Stimulated activated CD4-positive, alpha-beta T cell treated with anti-CD3 and anti-CD28 coated beads, Interleukin-12 subunit alpha, Interleukin-12 subunit beta, amount 100 ng/mL, for 48 hours (primary cell): ENCODE data around the gene SLC37A3.
"Not testable (repeated sequence)": the region's sequence is repeated elsewhere in the genome, so short reads cannot be mapped to it uniquely, and the experiment has no call there.

Source experiments
- DNase-seq, 3 donors: peaks; one replicate each; pipeline ENCODE4 v3.0.0-alpha.2; 2020; ENCODE audit warnings: low read depth in 2 of 3, low spot score in 1 of 3

SLC37A3 gene

DNA sequence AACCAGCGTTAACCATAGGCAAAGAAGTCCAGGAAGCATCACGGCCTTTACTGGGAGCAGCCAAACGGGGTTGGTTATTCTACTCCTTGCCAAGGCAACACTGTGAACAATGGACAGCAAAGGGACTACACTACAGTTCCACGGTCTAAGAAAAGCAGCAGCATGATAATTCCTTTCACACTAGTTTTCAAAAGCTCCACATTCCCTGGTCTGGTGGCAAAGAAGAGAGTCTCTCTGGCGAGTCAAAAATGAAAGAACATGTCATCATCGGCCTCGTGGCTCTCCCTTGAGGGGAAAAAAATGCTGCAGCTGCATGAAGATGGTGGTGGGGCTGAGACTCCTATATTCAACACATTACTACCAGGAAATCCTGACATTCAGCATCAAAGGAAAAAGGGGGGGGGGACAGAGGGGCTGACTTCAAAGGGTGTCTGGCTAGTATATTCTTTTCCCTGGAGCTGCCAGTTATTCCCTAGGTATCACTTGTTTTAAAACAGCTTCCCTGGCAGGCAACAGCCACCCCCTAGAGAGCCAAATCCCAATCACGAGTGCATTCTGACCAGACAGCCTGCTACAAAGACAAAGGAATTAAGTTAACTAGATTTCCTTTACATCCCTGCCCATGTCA, 49.1 kb downstream of the SLC37A3 start:
- no peak for DNase-seq

DNA sequence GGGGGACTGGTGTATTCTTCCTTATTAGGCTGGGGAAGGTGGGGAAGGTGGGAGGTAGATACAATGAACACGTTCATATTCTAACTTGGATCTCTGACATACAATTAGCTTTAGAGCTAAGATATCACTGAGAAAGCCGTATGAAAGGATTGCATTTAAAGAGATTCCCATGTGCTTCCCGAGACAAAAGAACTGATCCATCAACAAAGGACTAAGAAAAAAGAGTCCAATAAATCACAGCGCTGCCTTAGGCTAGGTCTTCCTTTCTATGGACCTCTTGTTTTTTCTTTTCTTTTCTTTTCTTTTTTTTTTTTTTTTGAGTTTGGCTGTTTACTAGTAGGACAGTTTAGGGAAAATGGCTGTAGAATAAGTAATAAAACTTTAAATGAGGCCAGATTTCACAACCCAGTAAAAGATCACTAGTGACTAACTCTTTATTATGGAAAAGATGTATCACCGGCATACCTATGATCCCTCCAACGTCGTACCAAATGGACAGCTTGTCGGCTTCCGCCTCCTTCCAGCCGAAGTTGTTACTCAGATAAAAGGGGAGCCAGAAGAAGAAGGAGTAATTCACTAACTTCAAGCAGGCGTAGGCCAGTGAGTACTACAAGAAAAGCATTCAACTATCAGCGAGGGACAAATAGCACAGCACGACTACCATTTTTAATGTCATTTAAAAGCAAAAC, 50.0 kb downstream of the SLC37A3 start:
- DNase-seq = no peak

DNA sequence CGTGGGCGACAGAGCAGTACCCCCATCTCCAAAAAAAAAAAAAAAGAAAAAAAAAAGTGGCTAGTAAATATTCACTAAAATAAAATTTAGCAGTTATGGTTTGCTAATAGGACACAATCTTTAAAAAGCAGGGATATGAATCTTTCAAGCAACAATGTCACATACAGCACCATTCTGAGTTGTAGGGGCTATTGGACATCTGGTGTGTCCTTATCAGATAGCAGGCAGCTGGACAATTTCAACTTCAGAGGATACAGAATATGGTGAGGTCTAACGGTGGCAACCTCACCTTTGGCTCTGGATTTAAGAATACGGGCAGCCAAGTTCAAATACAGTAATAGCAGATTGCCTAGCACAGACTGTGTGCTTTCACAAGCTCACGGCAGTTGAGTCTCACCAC, 51.1 kb downstream of the SLC37A3 start:
- DNase-seq = no peak

DNA sequence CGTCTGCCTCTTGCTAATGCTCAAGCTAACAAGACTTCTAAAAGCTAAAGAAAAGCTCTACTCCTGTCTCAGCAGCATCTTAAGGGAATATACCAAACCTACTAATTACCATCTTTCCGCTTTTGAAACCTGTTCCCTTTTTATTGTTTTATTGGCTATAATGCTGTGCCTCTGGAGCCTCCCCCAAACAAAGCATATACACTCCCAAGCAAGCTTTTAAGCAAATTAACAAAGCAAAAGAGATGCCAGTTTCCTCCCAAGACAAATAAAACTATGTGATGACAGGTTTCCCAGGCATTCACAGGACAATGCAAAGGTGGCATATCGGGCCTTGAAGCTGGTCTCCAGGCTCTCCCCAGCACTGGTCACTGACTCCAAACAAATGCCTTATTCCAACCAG, 52.9 kb downstream of the SLC37A3 start:
- no peak for DNase-seq

DNA sequence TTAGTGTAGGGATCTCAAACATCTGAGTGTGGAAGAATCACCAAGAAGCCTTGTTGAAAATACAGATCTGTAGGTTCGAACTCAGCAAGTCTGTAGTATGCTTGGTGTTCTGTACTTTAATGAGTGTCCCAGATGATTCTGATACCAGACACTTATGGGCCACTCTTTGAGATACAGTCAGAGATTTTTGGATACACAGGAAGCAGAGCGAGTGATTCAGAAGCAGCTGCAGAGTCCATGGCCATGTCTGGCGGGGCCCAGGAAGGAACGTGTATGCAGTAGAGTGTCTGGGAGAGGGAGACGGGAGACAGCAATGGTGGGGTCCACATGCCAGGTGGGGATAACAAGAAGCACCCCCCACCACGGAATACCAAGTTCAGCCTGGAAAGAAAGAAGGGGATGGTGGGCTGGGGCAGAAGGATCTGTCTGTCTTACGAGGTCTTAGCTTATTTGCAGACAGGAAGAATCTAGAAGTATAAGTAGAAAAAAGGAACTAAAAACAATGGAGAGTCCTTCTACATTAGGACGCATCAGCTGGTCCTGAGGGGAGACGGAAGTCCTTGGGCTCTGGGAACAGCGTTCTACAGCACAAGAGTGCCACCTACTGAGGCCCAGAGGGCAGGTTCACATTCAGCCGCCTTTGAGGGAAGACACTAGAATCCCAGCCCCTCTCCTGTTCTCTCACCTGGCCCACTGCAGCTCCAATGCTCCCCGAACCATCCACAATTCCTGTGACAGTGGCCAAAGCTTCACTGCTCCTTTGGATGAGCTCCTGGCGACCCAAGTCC, 55.4 kb downstream of the SLC37A3 start:
- no peak for DNase-seq

DNA sequence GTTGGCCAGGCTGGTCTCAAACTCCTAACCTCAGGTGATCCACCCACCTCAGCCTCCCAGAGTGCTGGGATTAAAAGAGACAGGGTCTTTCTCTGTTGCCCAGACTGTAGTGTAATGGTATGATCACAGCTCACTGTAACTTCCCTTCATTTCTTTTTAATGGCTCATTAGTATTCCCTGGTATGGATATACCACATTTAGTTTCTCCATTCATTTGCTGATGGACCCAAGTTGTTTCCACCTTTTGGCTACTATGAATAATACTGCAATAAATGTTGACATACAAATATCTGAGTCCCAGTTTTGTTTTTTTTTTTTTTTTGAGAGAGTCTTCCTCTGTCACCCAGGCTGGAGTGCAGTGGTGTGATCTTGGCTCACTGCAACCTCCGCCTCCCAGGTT, 59.4 kb downstream of the SLC37A3 start:
- not testable (repeated sequence) for DNase-seq

DNA sequence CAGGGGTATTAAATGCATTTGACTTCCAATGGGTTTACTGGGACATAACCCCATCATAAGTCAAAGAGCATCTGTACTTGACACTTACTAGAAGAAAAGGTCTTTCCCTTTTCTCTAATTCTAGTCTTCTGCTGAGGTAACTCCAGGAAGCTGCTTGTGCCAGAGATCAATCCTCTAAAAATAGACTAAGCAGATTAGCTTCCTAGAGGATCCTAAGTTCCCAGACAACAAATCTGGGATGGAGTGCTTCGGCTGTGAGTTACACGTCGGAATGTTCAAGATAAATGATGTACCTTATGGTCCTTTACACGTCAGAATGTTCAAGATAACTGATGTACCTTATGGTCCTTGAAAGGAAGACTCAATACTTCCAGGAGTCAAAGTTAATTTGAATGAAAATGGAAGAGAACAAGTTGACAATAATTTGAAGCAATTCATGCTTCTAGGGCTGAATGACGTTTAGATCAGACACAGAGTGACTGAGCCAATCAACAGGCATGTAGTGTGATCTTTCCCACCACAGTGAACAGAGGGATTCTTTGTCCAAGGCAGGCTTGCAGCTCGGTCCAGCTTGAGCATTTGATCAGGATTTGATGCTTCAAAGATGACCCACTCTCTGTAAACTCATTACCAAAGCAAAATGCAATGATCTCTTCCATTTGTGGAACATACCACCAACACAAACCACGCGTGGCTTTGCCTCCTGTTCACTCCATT, 63.8 kb downstream of the SLC37A3 start:
- no peak for DNase-seq

DNA sequence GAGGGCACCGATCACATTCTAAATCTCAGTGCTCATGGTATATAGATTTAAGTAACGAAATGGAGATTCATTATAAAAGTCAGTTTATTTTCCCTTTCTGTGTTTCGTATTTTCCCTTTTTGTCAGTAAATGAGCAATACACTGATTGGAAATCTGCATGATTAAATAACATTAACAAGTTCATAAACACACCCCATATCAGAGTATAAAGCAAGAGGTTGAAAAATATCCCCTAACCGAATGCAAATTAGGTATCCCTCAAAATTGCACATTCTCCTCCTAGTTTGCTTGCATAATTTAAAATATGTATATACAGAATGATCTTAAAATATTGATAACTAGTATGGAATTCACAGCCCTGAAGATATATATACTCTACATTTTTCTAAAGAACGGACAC, 64.6 kb downstream of the SLC37A3 start:
- no peak for DNase-seq

DNA sequence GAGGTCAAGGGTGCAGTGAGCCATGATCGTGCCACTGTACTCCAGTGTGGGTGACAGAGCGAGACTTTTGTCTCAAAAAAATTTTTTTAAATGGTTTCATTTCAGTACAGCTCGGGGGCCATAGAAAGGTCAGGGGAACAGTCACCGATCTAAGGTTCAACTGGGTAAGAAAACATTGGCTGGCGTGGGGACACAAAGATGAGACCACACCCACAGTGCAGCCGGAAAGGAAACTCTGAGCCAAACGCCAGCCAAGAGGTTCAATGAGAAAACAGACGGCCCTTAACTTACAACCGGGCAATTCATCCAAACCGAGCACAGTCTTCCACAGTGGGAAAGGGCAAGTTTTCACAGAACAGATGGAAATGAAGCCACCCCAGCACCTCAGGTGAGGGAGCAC, 65.1 kb downstream of the SLC37A3 start:
- no peak for DNase-seq

DNA sequence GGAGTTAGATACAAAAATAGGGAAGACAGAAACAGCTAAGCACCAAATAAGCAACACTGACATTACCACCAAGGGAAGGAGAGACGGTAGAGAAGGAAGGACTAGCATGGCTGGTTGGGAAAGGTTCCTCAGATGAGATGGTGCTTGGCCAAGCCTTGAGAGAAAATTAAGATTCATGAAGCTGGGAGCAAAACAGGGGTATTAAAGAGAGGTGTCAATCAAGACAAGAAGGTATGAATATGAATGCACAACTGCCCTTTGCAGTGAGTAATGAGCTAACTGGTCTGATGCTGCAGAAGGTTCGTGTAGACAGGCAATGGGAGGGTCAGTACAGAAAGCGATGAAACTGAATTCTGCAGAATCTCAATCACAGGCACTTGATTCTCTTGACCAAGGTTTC, 67.7 kb downstream of the SLC37A3 start:
- no peak for DNase-seq

DNA sequence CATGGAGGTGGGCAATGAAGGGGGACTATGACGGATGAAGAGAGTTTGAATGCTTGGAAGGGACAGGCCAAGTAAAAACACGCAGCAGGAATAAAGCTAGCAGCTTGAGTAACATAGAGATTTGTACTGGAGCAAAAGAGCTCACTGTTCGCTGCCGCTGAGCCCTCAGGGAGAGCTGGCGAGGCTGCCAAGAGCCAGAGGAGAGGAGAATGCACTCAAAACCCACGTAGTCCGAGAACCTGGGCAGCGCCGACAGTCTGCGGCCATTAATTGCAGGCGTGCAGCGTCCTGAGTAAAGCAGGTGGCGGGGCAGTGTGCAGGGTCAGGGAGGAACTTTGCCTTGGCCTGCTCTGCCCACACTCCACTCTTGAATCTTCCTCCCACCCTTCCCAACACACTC, 68.2 kb downstream of the SLC37A3 start:
- no peak for DNase-seq

DNA sequence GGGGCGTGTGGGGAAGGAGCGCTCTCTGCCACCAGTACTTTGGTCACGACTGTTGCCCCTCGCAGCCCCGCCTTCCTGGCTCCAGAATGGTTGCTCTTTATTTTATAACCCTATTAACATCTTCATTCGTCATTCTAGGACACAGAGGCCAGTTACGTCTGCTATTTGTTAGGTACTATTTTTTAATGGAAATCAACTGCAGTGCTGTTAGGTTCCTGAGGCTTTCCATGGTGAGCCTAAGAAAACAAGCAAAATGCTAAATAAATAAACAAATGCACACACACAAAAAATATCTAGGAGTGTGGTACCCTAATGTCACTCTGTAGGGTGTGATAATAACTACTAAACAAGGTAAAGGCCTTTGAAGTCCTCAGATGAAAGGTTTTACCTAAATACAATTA, 71.1 kb downstream of the SLC37A3 start:
- DNase-seq = no peak

DNA sequence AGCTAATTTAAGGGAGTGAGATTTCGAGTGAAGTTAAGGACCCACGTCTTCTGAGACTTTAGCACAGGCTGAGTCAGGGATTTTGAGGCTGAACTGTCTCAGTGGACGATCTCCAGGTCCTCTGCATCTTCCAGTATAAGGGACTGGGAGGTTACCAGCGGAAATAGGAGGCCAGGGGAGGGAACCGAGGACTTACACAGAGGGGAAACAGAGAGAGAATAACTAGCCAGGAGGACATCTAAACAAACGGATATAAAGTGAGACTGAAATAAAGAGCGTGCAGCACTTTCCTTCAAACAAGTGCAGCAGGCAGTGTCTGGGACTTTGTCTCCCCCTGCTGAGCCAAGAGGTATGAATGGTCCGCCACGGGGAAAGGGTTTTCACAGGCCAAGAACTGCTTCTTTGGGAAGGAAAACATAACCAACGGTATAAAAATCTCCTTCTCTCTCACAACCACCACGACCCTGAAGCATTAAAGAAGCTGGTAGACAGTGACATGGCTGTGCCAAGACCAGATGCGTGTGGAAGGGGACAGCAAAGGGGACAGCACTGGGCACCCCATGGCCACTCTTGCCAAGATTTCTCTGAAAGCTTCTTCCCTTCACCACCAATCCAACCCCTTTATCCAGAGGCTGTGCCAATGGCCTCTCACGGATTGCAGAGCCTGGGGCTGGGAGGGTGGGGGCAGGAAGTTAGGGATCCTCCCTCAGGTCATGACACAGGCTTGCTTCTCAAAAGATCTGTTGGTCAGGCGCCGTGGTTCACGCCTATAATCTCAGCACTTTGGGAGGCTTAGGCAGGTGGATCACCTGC, 72.0 kb downstream of the SLC37A3 start:
- peak; percentile 23 to 30 (median 27) for DNase-seq

DNA sequence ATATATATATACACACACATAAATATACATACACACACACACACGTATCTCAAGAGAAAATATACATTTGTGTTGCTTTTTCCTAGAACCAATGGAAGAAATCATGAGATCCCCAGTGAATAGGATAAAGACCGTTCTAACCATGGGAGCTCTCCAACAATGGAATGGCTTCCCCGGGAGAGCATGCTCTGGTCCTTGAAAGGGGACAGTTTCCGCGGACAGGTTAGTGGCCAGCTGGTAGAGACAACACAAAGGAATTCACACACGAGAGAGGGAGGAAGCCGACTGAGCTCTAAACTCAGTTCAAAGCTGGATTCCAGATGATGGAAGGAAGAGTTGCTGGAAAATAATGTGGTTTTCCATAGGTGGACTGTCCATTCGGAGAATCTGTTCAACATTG, 72.7 kb downstream of the SLC37A3 start:
- no peak for DNase-seq

DNA sequence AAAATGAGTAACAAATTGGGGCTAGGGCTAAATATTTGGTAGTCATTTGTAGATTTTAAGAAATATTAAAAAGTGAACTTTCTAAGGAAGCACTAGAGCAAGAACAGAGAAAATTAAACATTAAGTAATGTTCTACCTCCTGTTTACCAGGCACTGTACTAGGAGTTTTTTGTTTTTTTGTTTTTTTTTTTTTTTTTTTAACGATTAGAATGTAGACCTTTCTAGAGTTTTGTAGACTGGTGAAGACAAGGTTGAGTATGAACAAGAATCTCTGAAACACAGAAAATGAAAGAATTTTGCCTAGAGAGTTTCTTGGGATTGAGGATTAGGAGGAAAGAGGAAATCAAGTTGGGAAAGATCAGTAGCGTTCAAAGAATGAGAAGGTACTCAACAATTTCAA, 73.6 kb downstream of the SLC37A3 start:
- DNase-seq = no peak

DNA sequence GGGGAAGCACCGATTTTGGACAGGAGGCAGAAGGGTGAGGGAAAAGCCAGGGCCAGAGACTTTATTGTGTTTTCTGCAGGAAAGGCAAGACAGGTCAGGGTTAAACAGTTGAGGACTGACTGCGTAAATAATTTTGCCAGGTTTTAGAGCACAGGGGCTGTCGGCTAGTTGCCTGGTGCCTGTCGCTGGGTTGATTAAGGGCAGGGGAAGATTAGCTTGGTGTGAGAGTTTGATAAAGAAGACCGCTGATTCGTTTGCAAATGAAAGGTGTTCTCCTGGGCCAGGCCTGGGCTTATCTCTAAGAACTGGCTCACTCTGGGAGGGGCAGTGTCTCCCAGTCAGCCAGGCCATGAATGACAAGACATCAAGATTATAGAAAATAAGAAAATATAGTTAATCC, 75.6 kb downstream of the SLC37A3 start:
- no peak for DNase-seq

DNA sequence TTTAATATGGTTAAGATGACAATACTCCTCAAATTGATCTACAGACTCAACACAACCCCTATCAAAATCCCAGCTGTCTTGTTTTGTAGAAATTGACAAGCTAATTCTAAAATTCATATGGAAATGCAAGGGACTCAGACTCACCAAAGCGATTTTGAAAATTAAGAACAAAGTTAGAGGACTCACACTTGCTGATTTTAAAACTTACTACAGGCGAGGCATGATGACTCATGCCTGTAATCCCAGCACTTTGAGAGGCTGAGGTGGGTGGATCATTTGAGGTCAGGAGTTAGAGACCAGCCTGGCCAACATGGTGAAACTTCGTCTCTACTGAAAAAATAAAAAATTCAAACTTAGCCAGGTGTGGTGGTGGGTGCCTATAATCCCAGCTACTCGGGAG, 78.3 kb downstream of the SLC37A3 start:
- DNase-seq = not testable (repeated sequence)

DNA sequence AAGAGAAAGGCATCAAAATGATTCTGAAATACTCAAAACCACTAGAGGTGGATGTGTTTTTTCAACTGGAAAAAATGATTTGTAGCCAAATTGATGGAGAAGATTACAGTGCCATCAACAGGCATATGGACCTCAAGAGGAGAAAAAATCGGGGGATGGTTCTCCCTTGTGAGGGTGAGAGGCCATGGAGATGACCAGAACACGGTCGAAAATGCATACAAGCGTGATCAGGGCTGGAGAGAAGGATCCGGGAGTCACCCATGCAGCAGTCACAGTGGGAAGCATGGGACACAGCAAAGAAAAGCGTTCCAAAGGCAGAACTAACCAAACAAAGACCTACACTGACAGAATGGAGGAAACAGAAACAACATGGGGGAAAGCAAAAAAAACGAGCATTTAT, 80.3 kb downstream of the SLC37A3 start:
- no peak for DNase-seq

DNA sequence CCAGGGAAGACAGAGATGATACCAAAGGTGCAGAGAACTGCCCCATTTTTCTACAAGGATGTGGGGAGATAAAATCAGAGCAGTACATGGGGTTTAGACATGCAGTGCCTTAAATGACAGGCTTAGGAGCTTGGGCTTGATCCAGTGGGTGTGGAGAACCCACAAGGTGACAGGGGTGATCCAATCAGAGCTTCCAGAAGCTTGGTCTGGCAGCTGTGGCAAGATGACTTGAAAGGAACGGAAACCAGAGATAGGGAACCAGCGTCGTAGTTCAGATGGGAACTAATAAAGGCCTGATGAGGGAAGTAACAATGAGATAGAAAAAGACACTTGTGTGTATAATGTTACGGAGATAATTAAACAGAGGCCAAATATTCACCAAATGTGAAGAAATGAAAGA, 80.7 kb downstream of the SLC37A3 start:
- DNase-seq = peak in 2 of 3 donors; percentile 12 to 22

DNA sequence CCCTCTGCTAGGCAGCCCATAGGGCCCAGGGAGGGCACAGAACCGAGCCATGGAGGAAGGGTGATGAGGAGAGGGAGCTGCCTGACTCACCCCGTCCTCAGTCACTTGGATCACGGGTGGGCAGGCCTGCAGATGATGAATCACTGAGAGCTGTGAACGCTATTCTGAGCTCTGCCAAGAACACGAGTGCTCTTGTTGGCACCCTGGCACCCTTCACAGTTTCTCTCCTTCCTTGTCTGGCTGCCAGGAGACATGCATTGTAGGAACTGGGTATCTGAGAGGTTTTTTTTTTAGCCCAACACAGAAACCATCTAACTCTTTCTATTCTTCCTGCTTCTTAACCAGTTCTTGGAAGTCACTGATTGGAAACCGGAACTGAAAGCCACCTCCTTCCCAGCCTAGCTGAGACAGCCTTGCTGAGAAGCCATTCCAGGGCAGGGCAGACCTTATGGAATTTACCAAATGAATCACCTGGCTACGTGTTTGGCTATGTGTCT, 82.1 kb downstream of the SLC37A3 start:
- DNase-seq = peak in 2 of 3 donors; percentile 23 to 31
